Mononuclear cell (primary cell): ENCODE results near the gene ANAPC5. TPM values are rescaled to one million over a fixed set of nuclear protein-coding genes. Genes with fewer than 3 reads are reported as not detected.
"Not testable (repeated sequence)": the region's sequence is repeated elsewhere in the genome, so short reads cannot be mapped to it uniquely, and the experiment has no call there.

Source experiments
- H3K27me3 ChIP-seq: 2 replicates; pipeline ENCODE4 v1.6.0; 2011; ENCODE audit warnings: low read length, control low read depth; ENCODE audit not compliant: insufficient read depth
- H3K4me1 ChIP-seq: 2 replicates; pipeline ENCODE4 v1.5.1; 2011; ENCODE audit warnings: mild to moderate bottlenecking, low read length, control low read depth; ENCODE audit not compliant: insufficient read depth
- H3K4me3 ChIP-seq: 2 replicates; pipeline ENCODE4 v1.5.1; 2011; ENCODE audit warnings: mild to moderate bottlenecking, low read length, moderate library complexity
- H3K9me3 ChIP-seq: 2 replicates; pipeline ENCODE4 v1.5.1; 2011; ENCODE audit warnings: low read depth, mild to moderate bottlenecking, control low read depth, low read length
- total RNA-seq: library from RNA; depleted of rRNA; stranded (reverse); fragments of >200 nt; gene quantifications from one replicate; pipeline ENCODE4 v1.2.3, GENCODE V29; 2012

ANAPC5 gene
- 114 TPM for total RNA-seq

- Histone ChIP-seq H3K27me3 (no peaks in the 10 kb centered on the region), H3K4me1 (peaks cover 36% of the 10 kb centered on the region), H3K4me3 (peak within 1 kb of the TSS; percentile 74), H3K9me3 (no peaks in the 10 kb centered on the region)
Observed at GRCh38 chr12:121351820-121352681, at the start of gene ANAPC5. Gene ANAPC5 (minus strand): TSS chr12:121352411. CDS start chr12:121352340, 71 bp downstream.

- H3K27me3 ChIP-seq = no peaks in the 10 kb centered on the region
- peaks cover 28% of the 10 kb centered on the region for H3K4me1 ChIP-seq
- peak overlapping the region; percentile 93 for H3K4me3 ChIP-seq
- no peaks in the 10 kb centered on the region for H3K9me3 ChIP-seq
Observed at GRCh38 chr12:121400332-121401139, 48.3 kb upstream of the ANAPC5 start.

GRCh38 chr12:121399391-121400331 lies 47.5 kb upstream of the ANAPC5 start, which contains the start of gene RNF34:
Gene RNF34 (plus strand): TSS chr12:121400118. CDS start chr12:121400213, 95 bp downstream.
- Histone ChIP-seq H3K4me3 (peak within 1 kb of the TSS; percentile 93), H3K4me1 (peaks cover 28% of the 10 kb centered on the region), H3K27me3 (no peaks in the 10 kb centered on the region), H3K9me3 (no peaks in the 10 kb centered on the region)

- peaks cover 28% of the 10 kb centered on the region for H3K4me1 ChIP-seq
- H3K27me3 ChIP-seq = no peaks in the 10 kb centered on the region
- H3K9me3 ChIP-seq = no peaks in the 10 kb centered on the region
- no peak overlapping the region for H3K4me3 ChIP-seq
Observed at GRCh38 chr12:121398355-121398754, 46.1 kb upstream of the ANAPC5 start.

DNA sequence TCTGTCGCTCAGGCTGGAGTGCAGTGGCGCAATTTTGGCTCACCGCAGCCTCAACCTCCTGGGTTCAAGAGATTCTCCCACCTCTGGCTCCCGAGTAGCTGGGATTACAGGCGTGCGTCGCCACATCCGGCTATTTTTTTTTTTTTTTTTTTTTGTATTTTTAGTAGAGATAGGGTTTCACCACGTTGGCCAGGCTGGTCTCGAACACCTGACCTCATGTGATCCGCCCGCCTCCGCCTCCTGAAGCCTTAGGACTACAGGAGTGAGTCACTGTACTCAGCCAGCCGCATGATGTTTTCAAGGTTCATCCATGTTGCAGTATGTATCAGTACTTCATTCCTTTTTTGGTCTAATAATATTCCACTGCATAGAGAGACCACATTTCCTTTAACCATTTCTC lies 45.3 kb upstream of the ANAPC5 start:
- Histone ChIP-seq H3K4me1 (peaks cover 28% of the 10 kb centered on the region), H3K4me3 (no peak overlapping the region), H3K9me3 (no peaks in the 10 kb centered on the region), H3K27me3 (no peaks in the 10 kb centered on the region)

- no peaks in the 10 kb centered on the region for H3K27me3 ChIP-seq
- no peaks in the 10 kb centered on the region for H3K9me3 ChIP-seq
- H3K4me1 ChIP-seq = peaks cover 20% of the 10 kb centered on the region
- H3K4me3 ChIP-seq = no peak overlapping the region
Observed at GRCh38 chr12:121392325-121392716, 40.1 kb upstream of the ANAPC5 start.

GRCh38 chr12:121391619-121392324 lies 39.6 kb upstream of the ANAPC5 start:
- no peaks in the 10 kb centered on the region for H3K9me3 ChIP-seq
- H3K27me3 ChIP-seq = no peaks in the 10 kb centered on the region
- peaks cover 20% of the 10 kb centered on the region for H3K4me1 ChIP-seq
- no peak overlapping the region for H3K4me3 ChIP-seq

GRCh38 chr12:121390856-121391255 lies 38.6 kb upstream of the ANAPC5 start:
- Histone ChIP-seq H3K9me3 (no peaks in the 10 kb centered on the region), H3K4me3 (no peak overlapping the region), H3K4me1 (peaks cover 20% of the 10 kb centered on the region), H3K27me3 (no peaks in the 10 kb centered on the region)

- no peaks in the 10 kb centered on the region for H3K27me3 ChIP-seq
- no peaks in the 10 kb centered on the region for H3K9me3 ChIP-seq
- peaks cover 20% of the 10 kb centered on the region for H3K4me1 ChIP-seq
- H3K4me3 ChIP-seq = no peak overlapping the region
Observed at GRCh38 chr12:121388421-121388981, 36.3 kb upstream of the ANAPC5 start.

GRCh38 chr12:121384891-121385290 lies 32.7 kb upstream of the ANAPC5 start:
- not testable (repeated sequence) for H3K27me3 ChIP-seq, H3K4me3 ChIP-seq, H3K9me3 ChIP-seq
- peaks cover 13% of the 10 kb centered on the region for H3K4me1 ChIP-seq

DNA sequence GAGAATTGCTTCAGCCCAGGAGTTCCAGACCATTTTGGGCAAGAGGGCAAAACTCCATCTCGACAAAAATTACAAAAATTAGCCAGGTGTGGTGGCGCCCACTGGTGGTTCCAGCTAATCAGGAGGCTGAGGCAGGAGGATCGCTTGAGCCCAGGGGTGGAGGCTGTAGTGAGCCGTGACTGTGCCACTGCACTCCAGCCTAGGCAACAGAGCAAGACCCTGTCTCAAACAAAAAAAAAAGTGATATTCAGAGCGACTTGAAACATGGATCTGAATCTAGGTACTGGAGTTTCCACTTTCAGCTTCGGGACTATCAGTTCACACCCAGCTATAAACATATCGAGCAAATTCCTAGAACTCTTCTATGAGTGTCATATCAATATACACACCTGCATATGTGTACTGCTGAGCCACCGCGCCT lies 31.4 kb upstream of the ANAPC5 start:
- Histone ChIP-seq H3K4me3 (no peak overlapping the region), H3K27me3 (no peaks in the 10 kb centered on the region), H3K9me3 (no peaks in the 10 kb centered on the region), H3K4me1 (peaks cover 7% of the 10 kb centered on the region)

- no peaks in the 10 kb centered on the region for H3K9me3 ChIP-seq
- no peaks in the 10 kb centered on the region for H3K4me1 ChIP-seq
- H3K27me3 ChIP-seq = no peaks in the 10 kb centered on the region
- H3K4me3 ChIP-seq = no peak overlapping the region
Observed at GRCh38 chr12:121379945-121380344, 27.7 kb upstream of the ANAPC5 start.

- H3K27me3 ChIP-seq = no peaks in the 10 kb centered on the region
- no peaks in the 10 kb centered on the region for H3K4me1 ChIP-seq
- no peak overlapping the region for H3K4me3 ChIP-seq
- H3K9me3 ChIP-seq = no peaks in the 10 kb centered on the region
Observed at GRCh38 chr12:121378736-121379135, 26.5 kb upstream of the ANAPC5 start.
